SIG-M5 treated with dmso at 0.1 percent for 504 hours (cell line): ENCODE measurements around the gene SERPINF2.
"Not testable (repeated sequence)": the region's sequence is repeated elsewhere in the genome, so short reads cannot be mapped to it uniquely, and the experiment has no call there.

ENCODE experiments used
- DNase-seq: peaks from one replicate; lab custom pipeline; 2025; ENCODE audit not compliant: unreplicated experiment; lab: John Stamatoyannopoulos, UW

The SERPINF2 gene

GRCh38 chr17:1762233-1762900 is 19.7 kb downstream of the SERPINF2 start:
- no peak for DNase-seq

GRCh38 chr17:1762901-1763898 is 20.5 kb downstream of the SERPINF2 start:
- DNase-seq, result peak; percentile 23

DNA sequence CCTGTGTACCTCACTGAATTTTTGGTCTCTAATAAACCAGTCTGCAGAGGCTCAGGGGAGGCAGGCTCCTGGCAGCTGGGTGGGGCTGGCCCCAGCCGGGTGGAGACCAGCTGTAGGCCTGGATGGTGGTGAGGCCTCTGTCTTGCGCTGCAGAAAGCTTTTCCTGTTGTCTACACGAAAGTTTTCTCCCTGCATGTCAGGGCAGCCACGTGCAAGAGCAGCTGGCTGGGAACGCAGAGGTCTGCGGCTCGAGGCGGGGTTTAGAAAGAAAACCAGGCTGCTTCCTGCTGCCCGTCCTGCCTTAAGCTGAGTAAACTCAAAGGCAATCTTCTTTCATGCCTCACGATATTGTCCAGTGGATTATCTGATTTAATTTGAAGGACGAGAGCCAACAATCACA is 21.6 kb downstream of the SERPINF2 start:
- DNase-seq, result peak; percentile 15

GRCh38 chr17:1764705-1765104 is 22.0 kb downstream of the SERPINF2 start:
- DNase-seq, result not testable (repeated sequence)

DNA sequence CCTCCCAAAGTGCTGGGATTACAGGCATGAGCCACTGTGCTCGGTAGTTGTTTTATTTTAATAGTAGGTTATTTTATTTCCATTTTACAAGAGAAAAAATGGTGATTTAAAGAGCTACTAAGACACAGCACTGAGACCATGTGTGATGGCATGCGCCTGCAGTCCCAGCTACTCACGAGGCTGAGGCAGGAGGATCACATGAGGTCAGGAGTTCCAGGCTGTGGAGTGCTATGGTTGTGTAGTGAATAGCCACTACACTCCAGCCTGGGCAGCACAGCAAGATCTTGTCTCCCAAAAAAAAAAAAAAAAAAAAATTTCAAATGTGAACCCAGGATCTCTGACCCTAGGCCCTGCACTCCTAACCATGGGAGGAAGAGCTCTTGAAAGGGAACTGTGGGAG is 22.9 kb downstream of the SERPINF2 start:
- no peak for DNase-seq

DNA sequence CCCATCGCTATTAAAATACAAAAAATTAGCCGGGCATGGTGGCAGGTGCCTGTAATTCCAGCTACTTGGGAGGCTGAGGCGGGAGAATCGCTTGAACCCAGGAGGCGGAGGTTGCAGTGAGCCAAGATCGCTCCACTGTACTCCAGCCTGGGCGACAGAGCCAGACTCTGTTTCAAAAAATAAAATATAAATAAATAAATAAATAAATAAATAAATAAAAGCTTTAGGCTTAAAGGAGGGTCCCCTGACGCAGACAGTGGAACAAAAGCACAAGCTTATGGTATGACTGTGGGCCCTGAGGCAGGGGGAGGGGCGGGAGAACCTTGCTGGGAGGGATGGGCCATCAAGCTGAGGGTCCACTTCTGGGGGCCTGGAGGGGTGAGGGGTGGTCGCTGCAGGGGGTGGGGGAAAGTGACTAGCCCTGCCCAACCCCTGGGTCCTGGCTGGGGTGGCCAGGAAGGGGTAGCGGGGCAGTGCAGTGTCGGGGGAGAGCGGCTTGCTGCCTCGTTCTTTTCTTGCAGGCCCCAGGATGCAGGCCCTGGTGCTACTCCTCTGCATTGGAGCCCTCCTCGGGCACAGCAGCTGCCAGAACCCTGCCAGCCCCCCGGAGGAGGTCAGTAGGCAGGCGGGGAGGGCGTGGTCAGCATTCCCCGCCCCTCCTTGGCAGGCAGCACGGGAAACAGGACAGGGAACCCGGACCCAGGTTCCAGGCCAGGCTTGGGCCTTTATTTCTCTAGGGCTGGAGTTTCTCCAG is 23.9 kb downstream of the SERPINF2 start:
- no peak for DNase-seq

- DNase-seq, result no peak
Measured at GRCh38 chr17:1767358-1767757, 24.7 kb downstream of the SERPINF2 start.

DNA sequence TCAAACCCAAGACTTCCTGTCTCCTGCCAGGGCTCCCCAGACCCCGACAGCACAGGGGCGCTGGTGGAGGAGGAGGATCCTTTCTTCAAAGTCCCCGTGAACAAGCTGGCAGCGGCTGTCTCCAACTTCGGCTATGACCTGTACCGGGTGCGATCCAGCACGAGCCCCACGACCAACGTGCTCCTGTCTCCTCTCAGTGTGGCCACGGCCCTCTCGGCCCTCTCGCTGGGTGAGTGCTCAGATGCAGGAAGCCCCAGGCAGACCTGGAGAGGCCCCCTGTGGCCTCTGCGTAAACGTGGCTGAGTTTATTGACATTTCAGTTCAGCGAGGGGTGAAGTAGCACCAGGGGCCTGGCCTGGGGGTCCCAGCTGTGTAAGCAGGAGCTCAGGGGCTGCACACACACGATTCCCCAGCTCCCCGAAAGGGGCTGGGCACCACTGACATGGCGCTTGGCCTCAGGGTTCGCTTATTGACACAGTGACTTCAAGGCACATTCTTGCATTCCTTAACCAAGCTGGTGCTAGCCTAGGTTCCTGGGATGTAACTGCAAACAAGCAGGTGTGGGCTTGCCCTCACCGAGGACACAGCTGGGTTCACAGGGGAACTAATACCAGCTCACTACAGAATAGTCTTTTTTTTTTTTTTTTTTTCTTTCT is 27.3 kb downstream of the SERPINF2 start:
- peak; percentile 14 for DNase-seq

GRCh38 chr17:1773000-1773695 is 30.5 kb downstream of the SERPINF2 start:
- DNase-seq, result not testable (repeated sequence)

- DNase-seq, result no peak
Measured at GRCh38 chr17:1773696-1774181, 31.1 kb downstream of the SERPINF2 start.

- DNase-seq, result no peak
Measured at GRCh38 chr17:1774390-1775176, 31.9 kb downstream of the SERPINF2 start.

DNA sequence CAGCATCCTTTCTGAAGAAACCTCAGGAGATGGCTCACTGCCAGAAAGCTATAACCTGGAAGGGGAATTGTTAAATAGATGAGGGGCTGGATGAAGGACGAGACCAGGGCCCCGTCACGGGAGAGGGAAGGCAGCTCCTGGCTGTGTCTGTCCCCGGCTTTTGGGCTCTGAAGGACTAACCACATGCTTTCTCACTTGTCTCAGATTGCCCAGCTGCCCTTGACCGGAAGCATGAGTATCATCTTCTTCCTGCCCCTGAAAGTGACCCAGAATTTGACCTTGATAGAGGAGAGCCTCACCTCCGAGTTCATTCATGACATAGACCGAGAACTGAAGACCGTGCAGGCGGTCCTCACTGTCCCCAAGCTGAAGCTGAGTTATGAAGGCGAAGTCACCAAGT is 33.7 kb downstream of the SERPINF2 start:
- DNase-seq, result no peak

GRCh38 chr17:1776857-1777256 is 34.2 kb downstream of the SERPINF2 start:
- no peak for DNase-seq

DNA sequence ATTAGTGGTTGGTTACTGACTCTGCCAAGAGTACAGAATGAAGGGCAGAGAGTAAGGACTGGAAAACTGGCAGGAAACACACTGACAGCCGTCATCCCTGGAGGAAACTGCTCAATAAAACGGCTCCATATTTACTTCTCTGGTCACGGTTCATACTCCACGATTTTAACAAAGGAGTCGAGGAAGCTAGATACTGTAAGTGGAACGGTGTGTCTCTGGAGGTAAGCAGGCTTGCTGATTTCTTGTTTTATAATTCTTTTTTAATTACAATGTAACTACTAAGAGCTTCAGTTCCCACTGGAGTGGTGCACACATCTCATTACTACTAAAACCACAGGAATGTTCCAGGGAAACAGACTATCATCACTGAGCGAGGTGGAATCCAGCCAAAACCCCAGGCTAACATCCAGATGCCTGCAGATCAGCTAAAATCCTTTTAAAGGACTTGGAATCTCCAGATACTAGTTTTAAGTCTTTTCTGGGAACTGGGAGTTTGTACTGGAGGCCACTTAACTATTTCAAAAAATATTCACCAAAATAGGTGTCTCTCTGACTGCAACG is 37.0 kb downstream of the SERPINF2 start:
- no peak for DNase-seq

DNA sequence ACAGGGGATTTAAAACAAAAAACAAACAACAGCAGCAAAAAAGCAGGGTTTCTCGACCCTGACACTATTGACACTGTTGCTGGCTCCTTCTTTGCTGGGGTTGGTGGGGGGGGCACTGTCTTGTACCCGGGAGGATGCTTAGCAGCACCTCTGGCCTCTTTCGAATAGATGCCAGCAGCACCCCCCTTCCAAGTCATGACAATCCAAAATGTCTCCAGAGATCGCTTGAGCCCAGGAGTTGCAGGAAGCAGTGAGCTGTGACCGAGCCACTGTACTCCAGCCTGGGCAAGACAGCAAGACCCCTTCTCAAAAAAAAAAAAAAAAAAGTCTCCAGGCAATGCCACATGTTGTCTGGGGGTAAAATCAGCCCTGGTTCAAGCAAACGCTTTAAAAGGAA is 39.5 kb downstream of the SERPINF2 start:
- no peak for DNase-seq

GRCh38 chr17:1783271-1783670 is 40.6 kb downstream of the SERPINF2 start:
- DNase-seq, result no peak

- DNase-seq, result no peak
Measured at GRCh38 chr17:1783834-1784611, 41.4 kb downstream of the SERPINF2 start.

DNA sequence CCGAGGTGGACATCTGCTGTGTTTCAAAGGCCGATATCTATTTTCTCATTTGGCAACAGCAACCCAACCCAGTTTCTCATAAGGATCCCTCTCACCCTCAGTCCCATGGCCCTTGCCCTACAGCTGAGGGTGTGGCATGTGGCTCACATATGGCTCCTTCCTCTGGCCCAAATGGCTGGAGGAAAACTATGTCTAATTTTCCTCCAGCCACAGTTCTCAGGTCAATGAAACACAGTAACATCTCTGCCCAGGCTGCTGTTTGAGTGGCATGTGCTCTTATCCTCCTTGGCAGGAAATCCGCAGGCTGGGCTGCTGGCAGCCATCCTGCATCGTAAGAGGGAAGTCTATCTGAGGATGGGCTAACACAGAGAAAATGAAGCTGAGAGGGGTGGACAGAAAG is 43.3 kb downstream of the SERPINF2 start:
- DNase-seq, result no peak
